Measurements from ENCODE around the gene INCENP. TPM values are rescaled to one million over a fixed set of nuclear protein-coding genes. Genes with fewer than 3 reads are reported as not detected.

INCENP gene
- total RNA-seq, 1 donor: 39.3 TPM

DNA sequence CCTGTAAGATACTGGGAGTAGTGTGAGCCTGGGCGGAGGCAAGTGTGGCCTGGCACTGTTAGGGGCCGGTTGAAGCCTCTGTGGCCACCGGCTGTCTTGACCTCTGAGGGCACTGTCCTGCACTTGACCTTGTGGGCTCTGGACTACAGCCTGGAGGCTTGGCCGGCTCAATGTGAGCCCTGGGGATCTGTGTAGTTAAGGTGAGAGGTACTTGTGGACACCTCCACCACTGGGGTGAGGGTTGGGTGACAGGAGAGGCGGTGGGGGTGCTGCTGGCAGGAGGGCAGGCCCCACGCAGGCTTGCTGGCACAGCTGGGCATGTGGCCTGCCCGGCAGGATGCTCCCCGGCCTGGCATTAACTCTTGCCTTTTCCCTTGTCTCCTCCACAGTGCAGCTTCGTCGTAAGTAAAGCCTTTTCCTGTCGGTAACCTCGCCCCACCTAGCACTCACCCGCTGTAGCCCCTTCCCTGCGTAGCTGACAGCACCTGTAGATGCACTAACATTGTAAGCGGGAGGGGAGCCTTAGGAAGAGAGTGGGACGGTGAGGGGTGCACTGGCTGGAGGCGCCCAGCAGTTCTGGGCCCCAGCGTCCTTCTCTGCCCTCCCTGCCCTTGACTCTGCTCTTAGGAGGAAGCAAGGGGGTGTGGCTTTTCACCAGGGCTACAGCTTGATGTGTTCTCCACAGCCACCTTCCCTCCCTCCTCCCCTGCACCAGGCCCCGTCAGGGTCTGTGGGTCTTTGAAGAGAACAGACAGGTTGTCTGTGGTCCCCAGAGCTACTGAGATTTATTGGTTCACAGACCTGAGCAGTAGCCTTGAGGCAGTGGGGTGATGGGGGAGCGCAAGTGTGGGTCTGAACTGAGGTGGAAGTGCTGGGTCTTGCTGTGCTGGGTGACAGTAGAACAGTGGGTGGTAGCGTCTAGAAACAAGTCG lies 17.6 kb downstream of the INCENP start:
- no peak for TF ChIP-seq CTCF (IDR thresholded peaks at IDR 0.05; ENCODE audit: insufficient read depth, low read depth, low read length)
- DNase-seq (ENCODE audit: low read depth): no peak
- H3K4me3 ChIP-seq (ENCODE audit: low read depth, low read length): no peak overlapping the region

DNA sequence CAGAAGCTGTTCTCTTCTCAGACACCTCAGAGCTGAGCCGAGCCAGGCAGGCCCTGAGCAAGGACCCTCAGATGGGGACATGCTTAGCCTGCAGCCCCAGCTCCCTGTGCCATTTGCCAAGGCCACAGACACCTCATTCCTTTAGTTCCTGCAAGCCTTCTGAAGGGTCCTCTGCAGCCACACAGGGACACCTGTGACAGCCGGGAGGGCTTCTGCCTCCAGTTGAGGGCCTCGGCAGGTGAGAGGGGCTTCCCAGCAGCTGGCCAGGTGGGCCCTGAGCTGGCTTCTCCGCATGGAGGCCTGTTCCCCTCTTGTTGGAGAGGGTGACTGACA lies 18.2 kb downstream of the INCENP start:
- TF ChIP-seq CTCF (IDR thresholded peaks at IDR 0.05; ENCODE audit: insufficient read depth, low read depth, low read length): no peak
- no peak for DNase-seq (ENCODE audit: low read depth)
- no peak overlapping the region for H3K4me3 ChIP-seq (ENCODE audit: low read depth, low read length)

GRCh38 chr11:62142921-62143320 lies 19.1 kb downstream of the INCENP start:
- DNase-seq (ENCODE audit: low read depth): no peak
- H3K4me3 ChIP-seq (ENCODE audit: low read depth, low read length): no peak overlapping the region
- no peak for TF ChIP-seq CTCF (IDR thresholded peaks at IDR 0.05; ENCODE audit: insufficient read depth, low read depth, low read length)

DNA sequence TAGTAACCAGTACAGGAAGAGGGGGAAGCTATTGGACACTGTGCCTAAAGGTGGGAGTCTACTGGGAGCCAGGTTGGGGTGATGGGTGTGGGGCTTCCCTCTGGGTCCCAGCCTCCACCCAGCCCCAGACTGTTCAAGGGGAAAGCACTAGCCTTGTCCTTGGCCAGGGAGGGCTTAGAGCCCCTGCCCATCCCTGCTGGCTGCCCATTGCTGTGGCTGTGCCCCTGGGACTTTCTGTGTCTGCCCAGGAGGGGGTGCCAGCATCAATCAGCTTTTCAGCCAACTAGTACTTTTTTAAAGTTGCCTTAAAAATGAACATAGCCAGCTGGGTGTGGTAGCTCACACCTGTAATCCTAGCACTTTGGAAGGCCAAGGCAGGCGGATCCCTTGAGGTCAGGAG lies 19.9 kb downstream of the INCENP start:
- DNase-seq (ENCODE audit: low read depth): no peak
- no peak for TF ChIP-seq CTCF (IDR thresholded peaks at IDR 0.05; ENCODE audit: insufficient read depth, low read depth, low read length)
- H3K4me3 ChIP-seq (ENCODE audit: low read depth, low read length): no peak overlapping the region

GRCh38 chr11:62144641-62145255 lies 20.9 kb downstream of the INCENP start:
- no peak for DNase-seq (ENCODE audit: low read depth)
- no peak for TF ChIP-seq CTCF (IDR thresholded peaks at IDR 0.05; ENCODE audit: insufficient read depth, low read depth, low read length)
- H3K4me3 ChIP-seq (ENCODE audit: low read depth, low read length): no peak overlapping the region

DNA sequence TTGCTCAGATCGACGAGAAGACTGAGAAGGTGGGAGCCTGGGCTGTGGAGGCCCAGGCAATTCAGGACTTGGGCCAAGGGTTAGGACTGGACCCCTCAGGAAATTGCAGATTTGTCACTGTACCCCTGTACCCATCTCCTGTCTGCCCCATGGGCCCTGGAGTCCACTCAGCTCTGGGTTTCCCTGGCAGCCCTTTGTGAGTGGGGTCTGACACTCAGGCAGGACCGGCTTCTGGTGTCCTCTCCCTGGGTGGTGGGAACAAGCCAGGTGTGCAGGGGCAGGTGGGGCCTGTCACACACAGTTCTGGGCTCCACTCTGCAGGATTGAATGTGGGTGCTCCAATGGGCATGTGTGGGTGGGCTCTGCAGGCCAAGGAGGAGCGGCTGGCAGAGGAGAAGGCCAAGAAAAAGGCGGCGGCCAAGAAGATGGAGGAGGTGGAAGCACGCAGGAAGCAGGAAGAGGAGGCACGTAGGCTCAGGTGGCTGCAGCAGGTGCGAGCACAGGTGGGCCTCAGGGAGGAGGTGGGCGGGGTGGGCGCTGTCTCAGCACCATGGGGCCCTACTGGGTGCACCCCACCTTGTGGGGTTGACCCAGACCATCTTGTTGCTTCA lies 21.6 kb downstream of the INCENP start:
- H3K4me3 ChIP-seq (ENCODE audit: low read depth, low read length): no peak overlapping the region
- no peak for DNase-seq (ENCODE audit: low read depth)
- TF ChIP-seq CTCF (IDR thresholded peaks at IDR 0.05; ENCODE audit: insufficient read depth, low read depth, low read length): no peak
